Breast epithelium (tissue), 4 donors: ENCODE data around the gene IFITM10. TPM values are rescaled to one million over a fixed set of nuclear protein-coding genes. Genes with fewer than 3 reads are reported as not detected.
A peak's percentile ranks its signal among the peaks of the same experiment; 100 is the strongest.

ENCODE experiments used
- DNase-seq, 2 donors: peaks; one replicate each; pipeline ENCODE4 v3.0.0-alpha.2; 2019; ENCODE audit warnings: low spot score in 2 of 2
- H3K27ac ChIP-seq, 2 donors: fragments of 200-600 bp; sonication (generic) in 1 of 2; one replicate each; pipeline ENCODE4 v1.5.1; 2016 to 2019; ENCODE audit warnings: mild to moderate bottlenecking in 1 of 2
- H3K27me3 ChIP-seq, 2 donors: fragments of 200-600 bp; sonication (generic) in 1 of 2; one replicate each; pipeline versions ENCODE4 v1.5.1 to v1.6.0; 2017 to 2019; ENCODE audit warnings: control low read depth in 1 of 2, mild to moderate bottlenecking in 1 of 2
- H3K36me3 ChIP-seq: fragments of 200-600 bp; one replicate; pipeline ENCODE4 v1.5.1; 2019
- H3K4me1 ChIP-seq, 2 donors: fragments of 200-600 bp; sonication (generic); one replicate each; pipeline ENCODE4 v1.5.1; 2016 to 2019; ENCODE audit warnings: control low read depth in 1 of 2
- H3K4me3 ChIP-seq, 3 donors: fragments of 200-600 bp; sonication (generic); 1 replicate in 2 of 3; 2 replicates in 1 of 3; pipeline ENCODE4 v1.5.1; 2016 to 2019; ENCODE audit warnings: mild to moderate bottlenecking in 3 of 3, moderate library complexity in 2 of 3
- H3K9me3 ChIP-seq, 2 donors: fragments of 200-600 bp; sonication (generic) in 1 of 2; one replicate each; pipeline ENCODE4 v1.5.1; 2016 to 2019; ENCODE audit warnings: control low read depth in 1 of 2
- POLR2A ChIP-seq: fragments of 450-650 bp; IDR thresholded peaks from one replicate; pipeline ENCODE4 v1.6.1; 2016; ENCODE audit warnings: antibody characterized with exemption, mild to moderate bottlenecking, moderate library complexity
- POLR2AphosphoS5 ChIP-seq, 3 donors: sonication (generic); formaldehyde crosslinking; IDR thresholded peaks; one replicate each; pipeline ENCODE4 v1.6.1; 2017; ENCODE audit warnings: antibody characterized with exemption in 3 of 3
- intact Hi-C: fragments of 100-400 bp; cut with DNase I; formaldehyde crosslinking; loops from one replicate; pipeline ENCODE4 v1.15.1; 2023; ENCODE audit warnings: low total_unique reads
- total RNA-seq, 3 donors: library from RNA; depleted of rRNA; stranded (reverse); fragments of >200 nt; gene quantifications; one replicate each; pipeline ENCODE4 v1.1.0, GENCODE V29; 2016
- TF ChIP-seq, protein P1 (sequence below), 3 donors: fragments of 450-650 bp; IDR thresholded peaks; one replicate each; pipeline ENCODE4 v1.5.1; 2016 to 2017; ENCODE audit warnings: antibody characterized with exemption in 3 of 3, mild to moderate bottlenecking in 3 of 3, moderate library complexity in 3 of 3

Gene IFITM10
- total RNA-seq, 3 donors from 2014 or later, result 0.33 to 14.0 (median 1.4) TPM

DNA sequence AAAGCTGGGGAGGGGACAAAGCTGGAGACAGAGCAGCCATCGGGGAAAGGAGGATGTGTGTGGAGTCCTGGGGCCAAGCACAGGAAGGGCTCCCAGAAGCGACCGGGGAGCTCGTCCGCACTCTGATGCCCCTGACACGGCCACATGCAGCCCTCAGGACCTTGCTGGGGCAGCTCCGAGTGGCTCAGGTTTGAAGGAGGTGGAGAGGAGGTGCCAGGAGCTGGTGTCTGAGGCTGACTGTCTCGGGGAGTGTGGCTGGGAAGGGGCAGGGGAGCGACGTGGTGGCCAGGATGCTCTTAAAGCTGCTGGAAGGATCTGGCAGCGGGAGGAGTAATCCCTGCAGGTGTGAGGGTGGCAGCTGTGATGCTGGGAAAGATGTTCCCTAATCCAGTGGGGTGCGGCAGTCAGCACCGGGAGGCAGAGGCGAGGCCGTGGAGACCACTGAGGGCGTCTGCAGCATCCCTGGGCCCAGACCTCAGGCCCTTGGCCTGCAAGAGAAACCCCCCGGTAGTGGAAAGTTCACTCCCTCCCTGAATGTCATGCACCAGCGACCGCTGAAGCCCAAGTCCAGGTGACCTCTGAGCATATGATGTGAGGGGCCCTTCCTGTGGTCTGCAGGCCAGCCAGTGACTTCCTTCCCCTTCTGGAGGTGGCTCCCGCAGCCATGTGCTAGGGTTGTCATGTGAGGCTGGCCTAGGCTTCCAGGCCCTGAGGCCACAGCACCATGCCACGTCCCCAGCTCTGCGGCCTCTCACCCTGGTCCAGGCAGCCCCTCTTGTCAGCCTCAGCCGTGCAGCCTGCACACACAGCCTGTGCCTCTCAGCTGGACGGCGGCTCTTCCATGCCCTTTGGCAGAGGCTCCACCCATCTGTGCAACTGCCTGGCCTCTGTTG lies 30.6 kb upstream of the IFITM10 start:
- intact Hi-C loops, result no loop called here
- no peaks in the 10 kb centered on the region for H3K4me1 ChIP-seq
- no peak overlapping the region for H3K27ac ChIP-seq
- no peaks in the 10 kb centered on the region for H3K36me3 ChIP-seq
- peaks cover 0 to 9% of the 10 kb centered on the region in 2 donors for H3K9me3 ChIP-seq
- DNase-seq, result peak in 1 of 2 donors; percentile 41
- no peak for TF ChIP-seq POLR2AphosphoS5 (IDR thresholded peaks at IDR 0.05)
- TF ChIP-seq, protein P1, sequence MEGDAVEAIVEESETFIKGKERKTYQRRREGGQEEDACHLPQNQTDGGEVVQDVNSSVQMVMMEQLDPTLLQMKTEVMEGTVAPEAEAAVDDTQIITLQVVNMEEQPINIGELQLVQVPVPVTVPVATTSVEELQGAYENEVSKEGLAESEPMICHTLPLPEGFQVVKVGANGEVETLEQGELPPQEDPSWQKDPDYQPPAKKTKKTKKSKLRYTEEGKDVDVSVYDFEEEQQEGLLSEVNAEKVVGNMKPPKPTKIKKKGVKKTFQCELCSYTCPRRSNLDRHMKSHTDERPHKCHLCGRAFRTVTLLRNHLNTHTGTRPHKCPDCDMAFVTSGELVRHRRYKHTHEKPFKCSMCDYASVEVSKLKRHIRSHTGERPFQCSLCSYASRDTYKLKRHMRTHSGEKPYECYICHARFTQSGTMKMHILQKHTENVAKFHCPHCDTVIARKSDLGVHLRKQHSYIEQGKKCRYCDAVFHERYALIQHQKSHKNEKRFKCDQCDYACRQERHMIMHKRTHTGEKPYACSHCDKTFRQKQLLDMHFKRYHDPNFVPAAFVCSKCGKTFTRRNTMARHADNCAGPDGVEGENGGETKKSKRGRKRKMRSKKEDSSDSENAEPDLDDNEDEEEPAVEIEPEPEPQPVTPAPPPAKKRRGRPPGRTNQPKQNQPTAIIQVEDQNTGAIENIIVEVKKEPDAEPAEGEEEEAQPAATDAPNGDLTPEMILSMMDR (IDR thresholded peaks at IDR 0.05), result no peak
- no peak for TF ChIP-seq POLR2A
- no peak overlapping the region for H3K4me3 ChIP-seq
- no peaks in the 10 kb centered on the region for H3K27me3 ChIP-seq

DNA sequence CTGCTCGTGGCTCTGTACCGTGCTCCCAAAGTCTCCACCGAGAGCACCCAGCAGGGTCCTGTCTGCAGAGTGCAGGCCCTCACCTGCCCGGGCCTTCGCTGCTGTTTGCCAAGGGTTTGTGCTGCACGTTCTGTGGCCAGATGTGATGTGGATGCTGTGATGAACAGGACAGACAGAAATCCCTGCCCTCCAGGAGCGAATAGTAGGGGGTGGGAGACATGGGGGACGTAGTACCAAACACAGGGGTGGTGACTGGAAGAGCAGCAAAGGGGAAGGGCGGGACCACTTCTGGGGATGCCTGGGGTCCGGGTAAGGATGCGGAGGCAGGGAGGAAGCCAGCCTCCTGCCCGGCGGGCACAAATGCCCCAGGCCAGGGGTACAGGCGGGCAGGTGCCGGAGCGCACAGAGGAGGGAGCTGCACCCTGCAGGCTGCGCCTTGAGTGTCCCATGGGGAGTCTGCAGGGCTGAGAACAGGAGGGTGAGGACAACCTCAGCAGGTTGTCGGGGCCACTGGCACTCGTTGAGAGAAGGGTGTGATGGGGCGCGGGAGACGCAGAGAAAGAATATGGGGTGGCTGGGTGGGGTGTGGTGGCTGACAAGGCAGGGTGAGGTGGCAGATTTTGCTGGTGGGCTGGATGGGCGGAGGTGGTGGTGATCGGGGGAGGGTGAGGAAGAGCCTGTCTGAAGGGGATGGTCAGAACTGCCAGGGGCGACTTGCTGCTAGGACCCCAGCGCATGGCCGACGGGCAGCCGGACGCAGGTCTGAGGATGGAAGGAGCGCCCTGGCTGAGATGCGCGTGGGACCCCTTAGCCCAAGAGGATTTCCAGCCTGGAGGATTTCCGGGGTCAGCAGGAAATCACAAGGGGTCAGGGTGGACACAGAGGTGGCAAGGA lies 29.7 kb upstream of the IFITM10 start:
- Histone ChIP-seq H3K4me1 (no peaks in the 10 kb centered on the region), H3K4me3 (no peak overlapping the region), H3K27ac (no peak overlapping the region), H3K9me3 (peaks cover 0 to 9% of the 10 kb centered on the region in 2 donors), H3K36me3 (no peaks in the 10 kb centered on the region), H3K27me3 (no peaks in the 10 kb centered on the region)
- TF ChIP-seq POLR2AphosphoS5 (IDR thresholded peaks at IDR 0.05), result no peak
- DNase-seq, result peak in 1 of 2 donors; percentile 45
- intact Hi-C loops, result no loop called here

DNA sequence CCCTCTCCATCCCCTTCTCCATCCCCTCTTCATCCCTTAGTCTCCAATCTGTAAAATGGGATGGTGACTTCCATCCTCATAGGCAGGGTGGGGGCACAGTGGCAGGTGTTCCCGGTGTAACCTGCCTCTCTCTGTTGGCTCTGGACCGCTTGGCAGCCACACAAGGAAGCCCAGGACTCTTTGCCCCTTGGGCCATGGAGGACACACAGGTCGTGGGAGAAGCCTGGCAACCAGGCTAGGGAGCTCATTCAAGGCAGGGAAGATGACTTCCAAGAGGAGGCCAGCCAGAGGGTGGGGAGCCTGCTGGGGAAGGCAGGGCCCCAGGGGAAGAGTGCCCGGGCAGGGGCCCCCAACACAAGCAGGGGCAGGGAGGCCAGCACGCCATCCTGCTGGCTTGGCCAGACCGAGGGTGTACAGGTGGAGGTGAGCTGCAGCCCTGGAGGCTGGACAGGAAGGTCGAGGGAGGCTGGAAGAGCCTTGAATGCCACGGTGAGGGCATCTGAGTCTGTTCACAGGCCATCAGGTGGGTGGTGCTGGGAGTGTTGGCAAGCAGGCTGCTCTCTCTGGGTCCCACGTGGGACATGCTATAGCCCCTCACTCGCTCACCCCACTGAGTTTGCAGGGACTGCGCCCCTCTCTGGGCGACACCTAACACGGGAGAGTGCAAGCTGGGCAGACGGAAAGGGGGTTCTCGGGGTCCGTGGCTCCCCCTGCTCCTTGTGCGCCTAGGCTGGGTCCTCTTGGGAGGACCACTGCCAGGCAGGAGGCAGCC lies 28.8 kb upstream of the IFITM10 start:
- Histone ChIP-seq H3K36me3 (no peaks in the 10 kb centered on the region), H3K4me3 (no peak overlapping the region)

DNA sequence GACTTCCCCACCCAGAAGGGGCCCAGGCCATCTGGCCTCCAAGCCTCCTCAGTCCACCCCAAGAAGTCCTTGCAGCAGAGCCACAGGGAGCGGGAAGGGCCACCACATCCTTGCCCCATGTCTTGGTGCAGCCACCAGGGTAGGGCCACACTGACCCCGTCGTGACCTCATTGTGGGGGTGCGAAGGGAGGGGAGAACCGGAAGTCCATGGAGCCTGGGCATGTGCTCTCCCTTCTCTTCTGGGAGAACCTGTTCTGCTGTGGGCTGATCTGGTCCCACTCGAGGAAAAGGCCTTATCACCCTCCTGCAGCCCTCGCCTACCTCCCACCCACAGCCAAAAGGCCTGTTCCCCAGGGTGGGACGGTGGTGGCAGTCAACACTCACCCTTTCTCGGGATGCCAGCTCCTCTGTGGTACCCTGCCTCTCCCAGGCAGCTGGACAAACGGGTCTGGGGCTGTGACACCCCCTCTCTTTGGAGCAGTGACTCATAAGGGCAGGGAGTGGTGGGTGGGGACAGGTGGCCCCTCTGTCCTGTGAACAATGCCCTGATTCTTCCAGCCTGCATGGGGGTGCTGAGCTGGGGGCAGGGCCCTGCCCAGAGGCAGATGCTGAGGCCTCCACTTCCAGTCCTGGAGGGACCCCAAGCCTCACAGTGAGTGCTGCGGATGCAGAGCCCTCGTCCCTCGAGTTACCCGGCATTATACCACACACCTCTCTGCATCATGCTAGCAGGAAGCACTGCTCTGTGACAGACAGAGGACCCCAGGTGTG lies 27.9 kb upstream of the IFITM10 start:
- no peaks in the 10 kb centered on the region for H3K27me3 ChIP-seq
- DNase-seq, result peak in 1 of 2 donors; percentile 41
- H3K36me3 ChIP-seq, result no peaks in the 10 kb centered on the region
- TF ChIP-seq POLR2AphosphoS5 (IDR thresholded peaks at IDR 0.05), result no peak
- TF ChIP-seq, protein P1 (IDR thresholded peaks at IDR 0.05), result no peak
- H3K9me3 ChIP-seq, result peaks cover 0 to 9% of the 10 kb centered on the region in 2 donors
- no peaks in the 10 kb centered on the region for H3K4me1 ChIP-seq
- H3K4me3 ChIP-seq, result no peak overlapping the region
- no peak overlapping the region for H3K27ac ChIP-seq
- intact Hi-C loops, result no loop called here

More for the DNA sequence above, 28.8 kb upstream of the IFITM10 start:
- intact Hi-C loops, result no loop called here
- Histone ChIP-seq H3K27ac (no peak overlapping the region), H3K4me1 (no peaks in the 10 kb centered on the region), H3K9me3 (peaks cover 0 to 9% of the 10 kb centered on the region in 2 donors), H3K27me3 (no peaks in the 10 kb centered on the region)
- peak in 1 of 2 donors; percentile 48 for DNase-seq
- TF ChIP-seq, protein P1 (IDR thresholded peaks at IDR 0.05), result no peak
- TF ChIP-seq POLR2A (no peak), POLR2AphosphoS5 (IDR thresholded peaks at IDR 0.05) (no peak)
